ENCODE measurements around the gene RAB11FIP2.

Gene RAB11FIP2

DNA sequence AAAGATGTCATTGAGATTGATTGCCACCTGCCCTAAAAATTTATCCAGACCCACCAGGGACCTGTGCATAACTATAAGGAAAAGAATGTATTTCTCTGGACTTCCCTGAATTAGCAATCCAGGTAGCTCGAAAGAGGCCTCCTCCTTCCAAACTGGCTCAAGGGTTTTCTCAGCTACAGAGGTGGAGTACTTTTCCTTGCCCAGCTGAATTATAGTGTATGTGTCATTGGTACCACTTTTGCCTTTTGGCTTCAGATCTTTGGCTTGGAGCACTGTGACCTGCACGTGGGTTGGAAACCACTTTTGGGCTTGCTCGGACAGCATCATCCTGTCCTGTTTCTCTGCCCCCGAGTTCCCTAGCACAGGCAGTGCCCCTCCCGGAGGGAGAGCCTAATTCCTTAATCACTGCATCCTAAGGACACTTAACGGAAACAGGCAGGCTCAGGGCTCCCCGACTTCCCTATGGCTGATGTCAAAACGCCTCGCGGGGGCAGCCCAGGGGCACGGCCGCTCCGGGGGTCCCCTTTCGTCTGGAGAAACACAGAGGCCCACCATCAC lies 825 bp downstream of the RAB11FIP2 start:
- peak; percentile 56 for ATAC-seq (ENCODE audit: low read depth)
- H3K4me3 ChIP-seq (ENCODE audit: severe bottlenecking), result peak overlapping the region; percentile 76
- H3K4me1 ChIP-seq (ENCODE audit: insufficient read depth, poor library complexity, severe bottlenecking), result peaks cover 21% of the 10 kb centered on the region
- no peak for DNase-seq (ENCODE audit: low spot score)
- H3K36me3 ChIP-seq (ENCODE audit: low read depth), result no peaks in the 10 kb centered on the region
- no peaks in the 10 kb centered on the region for H3K9me3 ChIP-seq (ENCODE audit: severe bottlenecking)
- peak overlapping the region; percentile 68 for H3K27ac ChIP-seq (ENCODE audit: poor library complexity, severe bottlenecking)
- no peaks in the 10 kb centered on the region for H3K27me3 ChIP-seq (ENCODE audit: insufficient read depth, poor library complexity, severe bottlenecking)
- TF ChIP-seq CTCF (IDR thresholded peaks at IDR 0.05; ENCODE audit: poor library complexity, severe bottlenecking), result no peak

DNA sequence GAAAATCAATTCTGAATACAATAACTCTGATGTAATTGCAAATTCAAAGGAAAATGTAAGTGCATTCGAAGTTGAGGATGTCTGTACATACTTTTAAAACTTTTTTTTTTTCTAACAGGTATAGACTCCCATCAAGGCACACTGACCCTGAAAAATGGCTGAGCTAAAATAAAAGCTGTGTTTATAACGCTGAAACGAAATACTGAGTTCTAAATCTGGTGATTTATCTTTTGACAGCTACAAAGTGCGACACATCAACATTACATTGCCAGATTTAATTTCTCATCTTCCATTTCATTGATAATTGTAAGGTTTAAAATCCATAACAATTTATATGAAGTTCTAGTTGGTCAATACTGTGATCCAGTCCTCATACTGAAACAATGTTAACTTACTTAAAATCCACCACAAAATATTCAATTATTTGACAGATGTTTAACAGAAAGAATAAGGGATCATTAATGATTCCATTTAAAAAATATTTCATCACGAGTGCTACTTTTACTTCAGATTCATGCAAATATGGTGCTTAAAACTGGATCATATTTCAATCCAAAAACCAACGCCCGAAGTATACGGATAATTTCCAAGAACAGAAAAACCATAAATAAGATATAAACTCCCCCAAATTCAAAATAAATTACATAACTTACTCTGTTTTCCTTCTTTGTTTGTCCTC lies 1.4 kb downstream of the RAB11FIP2 start:
- DNase-seq (ENCODE audit: low spot score) (no peak), ATAC-seq (ENCODE audit: low read depth) (no peak)
- TF ChIP-seq CTCF (IDR thresholded peaks at IDR 0.05; ENCODE audit: poor library complexity, severe bottlenecking), result no peak
- no peaks in the 10 kb centered on the region for H3K36me3 ChIP-seq (ENCODE audit: low read depth)
- peak overlapping the region; percentile 76 for H3K4me3 ChIP-seq (ENCODE audit: severe bottlenecking)
- peak overlapping the region; percentile 68 for H3K27ac ChIP-seq (ENCODE audit: poor library complexity, severe bottlenecking)
- peaks cover 21% of the 10 kb centered on the region for H3K4me1 ChIP-seq (ENCODE audit: insufficient read depth, poor library complexity, severe bottlenecking)
- H3K27me3 ChIP-seq (ENCODE audit: insufficient read depth, poor library complexity, severe bottlenecking), result no peaks in the 10 kb centered on the region
- no peaks in the 10 kb centered on the region for H3K9me3 ChIP-seq (ENCODE audit: severe bottlenecking)

GRCh38 chr10:118042827-118043242 lies 3.9 kb downstream of the RAB11FIP2 start:
- Histone ChIP-seq H3K9me3 (ENCODE audit: severe bottlenecking) (no peaks in the 10 kb centered on the region), H3K27me3 (ENCODE audit: insufficient read depth, poor library complexity, severe bottlenecking) (no peaks in the 10 kb centered on the region), H3K4me3 (ENCODE audit: severe bottlenecking) (no peak overlapping the region), H3K36me3 (ENCODE audit: low read depth) (peaks cover under 1% of the 10 kb centered on the region; the same call in 1 of the 2 replicates), H3K27ac (ENCODE audit: poor library complexity, severe bottlenecking) (no peak overlapping the region), H3K4me1 (ENCODE audit: insufficient read depth, poor library complexity, severe bottlenecking) (peaks cover 21% of the 10 kb centered on the region)
- ATAC-seq (ENCODE audit: low read depth) (no peak), DNase-seq (ENCODE audit: low spot score) (no peak)
- TF ChIP-seq CTCF (IDR thresholded peaks at IDR 0.05; ENCODE audit: poor library complexity, severe bottlenecking), result no peak

DNA sequence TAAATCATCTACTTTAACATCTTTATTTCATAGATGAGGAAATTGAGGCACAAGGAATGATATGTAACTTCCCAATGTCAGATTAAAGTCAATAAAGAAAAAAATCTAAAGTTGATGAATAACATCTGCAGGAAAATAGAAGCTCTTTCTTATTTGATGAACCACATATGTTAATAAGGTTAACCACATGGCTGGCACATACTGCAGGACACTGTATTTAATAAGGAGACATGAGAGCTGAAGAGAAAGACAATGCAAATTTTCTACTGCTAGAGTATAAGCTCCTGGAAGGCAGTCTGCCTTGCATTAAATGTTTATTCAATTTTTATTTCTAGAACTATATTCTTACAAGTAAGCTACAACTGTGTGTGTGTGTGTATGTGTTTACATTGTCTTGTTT lies 4.4 kb downstream of the RAB11FIP2 start:
- H3K9me3 ChIP-seq (ENCODE audit: severe bottlenecking), result no peaks in the 10 kb centered on the region
- TF ChIP-seq CTCF (IDR thresholded peaks at IDR 0.05; ENCODE audit: poor library complexity, severe bottlenecking), result no peak
- no peak overlapping the region for H3K4me3 ChIP-seq (ENCODE audit: severe bottlenecking)
- peaks cover 5% of the 10 kb centered on the region; the same call in 1 of the 2 replicates for H3K36me3 ChIP-seq (ENCODE audit: low read depth)
- H3K27ac ChIP-seq (ENCODE audit: poor library complexity, severe bottlenecking), result no peak overlapping the region
- no peak for ATAC-seq (ENCODE audit: low read depth)
- no peaks in the 10 kb centered on the region for H3K27me3 ChIP-seq (ENCODE audit: insufficient read depth, poor library complexity, severe bottlenecking)
- DNase-seq (ENCODE audit: low spot score), result no peak
- H3K4me1 ChIP-seq (ENCODE audit: insufficient read depth, poor library complexity, severe bottlenecking), result peaks cover 21% of the 10 kb centered on the region

DNA sequence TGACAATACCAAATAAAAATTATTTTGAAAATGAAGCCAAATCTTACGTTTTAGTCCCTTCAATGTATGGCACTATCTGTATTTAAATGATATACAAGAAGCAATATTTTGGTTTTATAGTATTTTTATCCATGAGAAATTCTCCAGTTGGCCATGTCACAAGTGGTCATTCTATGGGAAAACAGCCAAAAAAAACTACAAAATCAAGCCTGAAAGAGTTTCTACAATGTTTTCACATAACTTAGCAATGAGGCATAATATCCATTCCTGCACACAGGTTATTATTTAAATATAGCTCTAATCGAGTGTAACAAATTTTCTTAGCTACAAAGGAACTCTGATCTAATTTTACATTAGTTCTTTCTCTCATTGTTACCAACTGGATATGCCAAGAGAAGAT lies 5.4 kb downstream of the RAB11FIP2 start:
- Histone ChIP-seq H3K27me3 (ENCODE audit: insufficient read depth, poor library complexity, severe bottlenecking) (no peaks in the 10 kb centered on the region), H3K36me3 (ENCODE audit: low read depth) (peaks cover 5% of the 10 kb centered on the region; the same call in 1 of the 2 replicates), H3K4me1 (ENCODE audit: insufficient read depth, poor library complexity, severe bottlenecking) (peaks cover 23% of the 10 kb centered on the region), H3K4me3 (ENCODE audit: severe bottlenecking) (no peak overlapping the region), H3K27ac (ENCODE audit: poor library complexity, severe bottlenecking) (no peak overlapping the region), H3K9me3 (ENCODE audit: severe bottlenecking) (no peaks in the 10 kb centered on the region)
- DNase-seq (ENCODE audit: low spot score) (no peak), ATAC-seq (ENCODE audit: low read depth) (no peak)
- TF ChIP-seq CTCF (IDR thresholded peaks at IDR 0.05; ENCODE audit: poor library complexity, severe bottlenecking), result no peak

Data from RWPE2 (cell line).